Urinary bladder (tissue), 4 donors: ENCODE measurements around the gene RALGPS1. TPM values are rescaled to one million over a fixed set of nuclear protein-coding genes. Genes with fewer than 3 reads are reported as not detected.
A peak's percentile ranks its signal among the peaks of the same experiment; 100 is the strongest.

Source experiments
- DNase-seq: peaks from one replicate; pipeline ENCODE4 v3.0.0-alpha.2; 2015; ENCODE audit errors: extremely low spot score
- H3K27ac ChIP-seq: one replicate; pipeline ENCODE4 v1.5.1; 2013; ENCODE audit warnings: low read depth, mild to moderate bottlenecking, moderate library complexity
- H3K36me3 ChIP-seq: one replicate; pipeline ENCODE4 v1.6.1; 2013; ENCODE audit warnings: mild to moderate bottlenecking, moderate library complexity; ENCODE audit not compliant: insufficient read depth
- H3K4me1 ChIP-seq: one replicate; pipeline ENCODE4 v1.6.1; 2013; ENCODE audit warnings: mild to moderate bottlenecking, moderate library complexity; ENCODE audit not compliant: insufficient read depth
- H3K4me3 ChIP-seq: one replicate; pipeline ENCODE4 v1.5.1; 2013; ENCODE audit warnings: low read depth, low read length
- WGBS: extraction: QIAGEN DNeasy Blood & Tissue Kit; methylation state at CpG from one replicate; pipeline ENCODE4 v1.1.7; 2013; 5-methylcytosine and 5-hydroxymethylcytosine counted together
- polyA plus RNA-seq: library from polyadenylated mRNA; stranded (reverse); fragments of 200-250 nt; gene quantifications from one replicate; pipeline ENCODE4 v1.2.3, GENCODE V29; 2013
- total RNA-seq: library from RNA; depleted of rRNA; stranded (reverse); fragments of >200 nt; gene quantifications from one replicate; pipeline ENCODE4 v1.2.3, GENCODE V29; 2014
- donor health status: healthy with polysubstance abuse.
- donor health status: healthy.

RALGPS1 gene
- total and polyA plus RNA-seq, 2 donors, result 8.9 to 21.8 TPM

DNA sequence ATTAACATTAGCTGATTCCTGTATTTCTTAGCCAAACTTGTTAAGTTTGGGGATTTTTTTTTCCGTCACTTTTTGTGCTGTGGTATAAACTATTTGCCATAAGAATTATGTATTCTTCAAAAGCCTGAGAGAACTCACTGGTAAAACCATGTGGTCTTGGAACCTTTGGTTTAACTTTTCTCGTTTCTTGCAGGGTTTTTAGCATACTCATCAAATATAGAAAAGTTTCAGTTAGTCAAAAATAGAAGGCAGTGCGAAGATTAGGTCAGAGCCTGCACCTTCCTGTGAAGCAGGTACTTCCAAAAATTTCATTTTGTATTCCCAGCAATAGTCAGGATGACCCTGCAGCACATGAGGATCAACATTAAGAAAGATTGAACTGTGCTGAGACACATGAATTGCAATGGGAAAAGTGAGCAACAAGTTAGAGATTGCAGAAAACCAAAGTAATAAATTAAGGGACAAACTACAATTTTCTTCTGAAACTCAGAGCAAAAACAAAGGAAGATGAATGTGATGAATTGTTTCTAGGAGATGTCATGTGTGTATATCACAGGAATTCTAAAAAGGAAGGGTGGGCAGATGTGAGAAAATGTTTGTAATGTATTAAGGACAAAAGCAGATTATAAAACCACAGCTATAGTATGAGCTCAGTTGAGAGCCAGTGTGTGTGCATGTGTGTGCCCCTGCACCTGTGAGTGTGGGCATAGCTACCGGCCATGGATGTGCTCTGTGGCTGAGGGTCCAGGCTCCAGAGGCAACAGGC is 105.6 kb downstream of the RALGPS1 start:
- H3K27ac ChIP-seq, result no peak overlapping the region
- no peak overlapping the region for H3K4me3 ChIP-seq
- no peaks in the 10 kb centered on the region for H3K36me3 ChIP-seq
- H3K4me1 ChIP-seq, result peaks cover 4% of the 10 kb centered on the region
- DNase-seq, result no peak
- 91% methylated on average over 4 of the region's 4 CpGs for WGBS

GRCh38 chr9:127020802-127021078 is 106.2 kb downstream of the RALGPS1 start:
- H3K4me1 ChIP-seq, result peaks cover 4% of the 10 kb centered on the region
- no peak overlapping the region for H3K27ac ChIP-seq
- no peaks in the 10 kb centered on the region for H3K36me3 ChIP-seq
- no peak for DNase-seq
- H3K4me3 ChIP-seq, result no peak overlapping the region

DNA sequence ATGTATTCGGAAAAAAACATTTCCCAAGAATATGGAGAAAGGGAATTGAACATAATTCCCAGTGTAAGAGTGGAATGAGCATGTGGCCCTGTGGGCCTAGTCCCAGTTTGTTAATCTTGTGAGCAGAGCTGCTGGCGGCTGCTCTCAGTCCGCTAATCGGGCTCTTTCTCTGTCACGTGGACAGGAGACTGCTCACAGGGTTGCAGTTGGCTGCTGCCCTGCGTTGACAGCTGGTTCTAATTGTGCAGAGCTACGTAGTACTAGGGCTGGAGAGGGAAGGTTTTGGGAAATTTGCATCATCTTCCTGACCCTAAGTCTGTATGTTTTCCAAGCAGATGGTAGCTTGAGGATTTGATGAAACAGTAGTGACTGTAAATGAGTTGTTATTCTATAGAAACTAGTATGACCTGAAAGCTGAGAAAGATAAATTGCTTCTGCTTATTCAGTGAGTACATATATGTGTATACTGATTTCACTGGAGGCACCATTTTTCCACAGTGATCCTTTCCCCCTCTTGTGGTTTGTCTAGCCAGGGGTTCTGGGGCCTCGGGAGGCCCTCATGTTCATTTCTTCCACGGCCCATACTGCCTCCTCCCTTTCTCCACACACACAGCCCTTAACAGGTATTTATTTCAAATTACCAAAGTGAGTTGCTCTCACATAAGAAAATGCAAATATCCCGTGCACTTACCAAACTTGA is 107.2 kb downstream of the RALGPS1 start:
- 38% methylated on average over 10 of the region's 10 CpGs for WGBS
- Histone ChIP-seq H3K4me1 (peaks cover 4% of the 10 kb centered on the region), H3K4me3 (no peak overlapping the region), H3K27ac (no peak overlapping the region), H3K36me3 (no peaks in the 10 kb centered on the region)
- DNase-seq, result peak; percentile 80

GRCh38 chr9:127022913-127023660 is 108.5 kb downstream of the RALGPS1 start:
- H3K36me3 ChIP-seq, result no peaks in the 10 kb centered on the region
- peak overlapping the region; percentile 58 for H3K27ac ChIP-seq
- H3K4me3 ChIP-seq, result no peak overlapping the region
- peaks cover 4% of the 10 kb centered on the region for H3K4me1 ChIP-seq
- 55% methylated on average over 3 of the region's 3 CpGs for WGBS
- DNase-seq, result no peak

- peaks cover 4% of the 10 kb centered on the region for H3K4me1 ChIP-seq
- no peak for DNase-seq
- WGBS, result 90% methylated on average over 7 of the region's 7 CpGs
- no peaks in the 10 kb centered on the region for H3K36me3 ChIP-seq
- H3K4me3 ChIP-seq, result no peak overlapping the region
- H3K27ac ChIP-seq, result peak overlapping the region; percentile 43
Observed at GRCh38 chr9:127025042-127025441, 110.5 kb downstream of the RALGPS1 start.

GRCh38 chr9:127027694-127028093 is 113.1 kb downstream of the RALGPS1 start:
- H3K4me1 ChIP-seq, result no peaks in the 10 kb centered on the region
- no peaks in the 10 kb centered on the region for H3K36me3 ChIP-seq
- DNase-seq, result no peak
- no peak overlapping the region for H3K4me3 ChIP-seq
- no peak overlapping the region for H3K27ac ChIP-seq
- 87% methylated on average over 2 of the region's 2 CpGs for WGBS

DNA sequence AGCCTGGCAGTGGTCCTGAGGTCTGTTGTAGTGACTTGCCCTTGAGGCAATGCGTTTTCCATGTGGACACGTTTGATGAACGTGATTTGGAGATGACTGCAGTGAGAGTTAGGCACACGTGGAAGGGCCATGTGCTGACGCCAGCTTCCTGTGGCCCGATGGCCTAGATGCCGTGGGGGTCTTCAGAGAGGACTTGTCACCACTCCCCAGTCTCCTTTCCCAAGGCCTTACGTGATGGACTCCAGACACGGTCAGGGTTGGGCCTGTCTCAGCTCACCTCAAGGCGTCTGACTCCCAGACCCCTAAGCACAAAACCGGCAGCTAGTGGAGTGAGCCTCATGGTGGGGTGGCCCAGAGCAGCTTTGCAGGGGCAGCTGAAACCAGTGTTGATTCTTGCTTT is 115.0 kb downstream of the RALGPS1 start:
- H3K4me3 ChIP-seq, result no peak overlapping the region
- no peak for DNase-seq
- WGBS, result 96% methylated on average over 11 of the region's 11 CpGs
- no peak overlapping the region for H3K27ac ChIP-seq
- no peaks in the 10 kb centered on the region for H3K36me3 ChIP-seq
- no peaks in the 10 kb centered on the region for H3K4me1 ChIP-seq

DNA sequence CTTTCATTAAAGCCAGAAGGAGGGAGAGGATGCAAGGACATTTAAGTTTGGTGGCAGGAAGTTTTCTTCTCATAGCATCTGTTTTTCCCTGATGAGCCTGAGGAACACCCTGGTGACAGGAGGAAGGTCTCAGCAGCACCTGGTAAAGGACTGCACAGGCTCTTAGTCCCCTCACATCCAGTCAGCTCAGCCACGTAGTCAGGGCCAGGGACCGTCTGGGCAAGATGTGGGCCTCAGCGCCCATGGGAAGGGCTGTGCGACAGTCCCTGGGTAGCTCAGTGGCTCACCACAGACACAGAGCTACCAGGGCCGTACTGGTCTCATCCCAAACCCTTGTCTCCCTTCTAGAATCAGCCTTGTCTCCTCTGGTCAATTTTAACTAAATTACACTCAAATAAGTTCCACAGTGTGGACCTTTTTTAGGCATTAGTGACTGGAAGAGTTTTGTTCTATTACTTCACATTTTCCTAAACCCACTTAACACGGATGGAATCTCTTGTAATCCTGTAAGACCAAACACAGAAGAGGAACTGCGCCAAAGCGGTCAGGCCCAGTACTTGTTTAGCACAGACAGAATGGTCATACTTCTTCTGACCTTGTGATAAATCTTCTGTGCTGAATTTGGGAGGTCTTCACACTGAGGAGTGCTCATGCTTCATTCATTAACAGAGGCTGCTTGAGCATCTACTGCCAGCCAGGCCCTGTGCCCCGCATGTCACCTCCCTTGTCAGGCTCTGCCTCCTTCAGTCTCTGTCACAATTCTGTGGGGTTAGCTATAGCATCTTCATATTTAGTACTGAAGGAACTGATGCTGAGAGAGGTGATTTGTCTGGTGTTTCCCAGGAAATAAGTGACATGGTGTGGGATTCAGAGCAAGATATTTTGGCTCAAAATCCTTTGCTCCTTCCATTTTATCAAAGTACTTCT is 116.5 kb downstream of the RALGPS1 start:
- Histone ChIP-seq H3K27ac (no peak overlapping the region), H3K4me3 (no peak overlapping the region), H3K4me1 (no peaks in the 10 kb centered on the region), H3K36me3 (no peaks in the 10 kb centered on the region)
- DNase-seq, result no peak
- 79% methylated on average over 9 of the region's 9 CpGs for WGBS

GRCh38 chr9:127032256-127032655 is 117.7 kb downstream of the RALGPS1 start:
- DNase-seq, result no peak
- no peak overlapping the region for H3K27ac ChIP-seq
- no peaks in the 10 kb centered on the region for H3K4me1 ChIP-seq
- H3K4me3 ChIP-seq, result no peak overlapping the region
- no peaks in the 10 kb centered on the region for H3K36me3 ChIP-seq
- 76% methylated on average over 4 of the region's 4 CpGs for WGBS

DNA sequence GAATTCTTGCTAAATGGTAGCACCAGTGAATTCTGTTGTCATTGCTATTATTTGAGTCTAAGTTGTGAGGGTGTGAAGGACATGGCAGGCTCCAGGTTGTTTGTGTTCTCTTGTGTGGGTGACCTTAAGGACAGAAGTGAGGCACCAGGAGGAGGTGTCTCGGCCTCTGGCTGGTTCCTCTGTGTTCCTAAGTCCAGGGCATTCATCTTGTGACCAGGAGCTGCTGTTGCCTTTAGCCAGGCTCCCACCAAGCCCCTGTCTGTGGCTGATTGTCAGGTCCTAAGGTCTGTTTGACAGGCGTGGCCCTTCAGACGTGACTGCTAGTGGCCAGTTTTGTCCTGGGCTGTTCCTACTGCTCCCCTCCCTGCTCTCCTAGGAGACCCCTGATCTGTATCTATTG is 118.5 kb downstream of the RALGPS1 start:
- no peaks in the 10 kb centered on the region for H3K36me3 ChIP-seq
- no peak overlapping the region for H3K4me3 ChIP-seq
- no peak for DNase-seq
- no peaks in the 10 kb centered on the region for H3K4me1 ChIP-seq
- H3K27ac ChIP-seq, result no peak overlapping the region
- WGBS, result 97% methylated on average over 3 of the region's 3 CpGs

GRCh38 chr9:127033789-127034188 is 119.2 kb downstream of the RALGPS1 start:
- DNase-seq, result no peak
- Histone ChIP-seq H3K4me1 (no peaks in the 10 kb centered on the region), H3K27ac (no peak overlapping the region), H3K36me3 (no peaks in the 10 kb centered on the region), H3K4me3 (no peak overlapping the region)

- Histone ChIP-seq H3K4me3 (no peak overlapping the region), H3K36me3 (no peaks in the 10 kb centered on the region), H3K27ac (no peak overlapping the region), H3K4me1 (no peaks in the 10 kb centered on the region)
- WGBS, result 98% methylated on average over 1 of the region's 1 CpG
- no peak for DNase-seq
Observed at GRCh38 chr9:127034691-127035090, 120.1 kb downstream of the RALGPS1 start.

DNA sequence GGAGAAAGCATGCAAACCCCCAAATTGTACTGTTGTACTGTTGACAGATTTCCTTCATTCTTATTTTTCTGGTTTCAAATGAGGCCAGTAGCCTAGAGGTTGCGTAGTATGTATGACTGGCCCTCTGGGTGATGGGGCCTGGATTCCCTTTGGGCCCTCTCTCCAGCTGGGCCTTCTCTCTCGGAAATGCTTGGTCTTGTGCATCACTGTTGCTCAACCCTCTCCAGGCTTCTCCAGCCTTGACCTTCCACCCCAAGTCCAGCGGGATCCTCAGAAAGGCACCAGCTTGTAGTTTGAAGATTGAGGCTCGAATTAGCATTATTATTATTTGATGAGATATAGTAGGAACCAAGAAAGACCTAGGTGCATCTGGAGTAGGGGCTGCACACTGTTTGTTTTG is 120.8 kb downstream of the RALGPS1 start:
- Histone ChIP-seq H3K36me3 (no peaks in the 10 kb centered on the region), H3K4me1 (no peaks in the 10 kb centered on the region), H3K4me3 (no peak overlapping the region), H3K27ac (no peak overlapping the region)
- 85% methylated on average over 4 of the region's 4 CpGs for WGBS
- DNase-seq, result no peak
